GM12878 (cell line): ENCODE data around the gene NRDE2. TPM values are rescaled to one million over a fixed set of nuclear protein-coding genes. Genes with fewer than 3 reads are reported as not detected.

Source experiments
- ATAC-seq: fragments of 200-7000 bp; cut with Tn5 transposase; 3 replicates; pipeline ENCODE4 v1.9.1; 2020; ENCODE audit warnings: mild to moderate bottlenecking, moderate library complexity
- BruUV-seq: library from RNA; stranded (reverse); fragments of 400-500 nt; replicated peaks from 2 replicates; lab custom pipeline; 2021; lab: Mats Ljungman, UMichigan
- CTCF ChIA-PET: fragments of 300-600 bp; sonication (Branson Sonifier 250); formaldehyde crosslinking; extraction: SDS; loops from one replicate; lab custom pipeline; 2021; ENCODE audit warnings: inconsistent platforms; lab: Yijun Ruan, JAX
- POLR2A ChIA-PET: fragments of 350-600 bp; formaldehyde crosslinking; extraction: SDS; loops from one replicate; lab custom pipeline; 2021; ENCODE audit warnings: inconsistent platforms; lab: Charles Lee
- RAD21 ChIA-PET: fragments of 300-600 bp; sonication (Branson Sonifier 250); formaldehyde crosslinking; loops from one replicate; lab custom pipeline; 2023; ENCODE audit warnings: antibody characterized with exemption; ENCODE audit not compliant: unreplicated experiment; lab: Charles Lee
- SMC1A ChIA-PET: fragments of 300-600 bp; sonication (Branson Sonifier 250); formaldehyde crosslinking; loops from one replicate; lab custom pipeline; 2023; ENCODE audit not compliant: unreplicated experiment, uncharacterized antibody; lab: Charles Lee
- DNase-seq: peaks from one replicate; pipeline ENCODE4 v3.0.0-alpha.2; 2011; ENCODE audit warnings: low read depth, low spot score
- FAIRE-seq: peaks from 3 replicates; lab custom pipeline; 2011; peaks lifted over from hg19 to GRCh38; lab: Jason Lieb, UNC
- H2AFZ ChIP-seq: 2 replicates; pipeline ENCODE4 v1.6.0; 2011; ENCODE audit warnings: low read depth, low read length, control low read depth; ENCODE audit not compliant: control insufficient read depth
- H3K27ac ChIP-seq: 2 replicates; pipeline ENCODE4 v1.5.1; 2011; ENCODE audit warnings: control low read depth; ENCODE audit not compliant: control insufficient read depth, insufficient read depth
- H3K27me3 ChIP-seq, 2 experiments: replicated peaks in 1 of 2; 2 replicates each; pipeline versions ENCODE4 v1.6.0 to v1.6.1; 2011; ENCODE audit warnings: low read length in 1 of 2; ENCODE audit not compliant: control insufficient read depth in 2 of 2, insufficient read depth in 2 of 2
- H3K36me3 ChIP-seq, 2 experiments: 2 replicates each; pipeline ENCODE4 v1.5.1; 2011; ENCODE audit warnings: low read length in 1 of 2; ENCODE audit not compliant: control insufficient read depth in 2 of 2, insufficient read depth in 2 of 2
- H3K4me1 ChIP-seq: 2 replicates; pipeline ENCODE4 v1.6.1; 2011; ENCODE audit warnings: mild to moderate bottlenecking, low read length, moderate library complexity, mixed read lengths; ENCODE audit not compliant: control insufficient read depth, insufficient read depth
- H3K4me2 ChIP-seq: 2 replicates; pipeline ENCODE4 v1.6.0; 2011; ENCODE audit warnings: control low read depth; ENCODE audit not compliant: control insufficient read depth, insufficient read depth
- H3K4me3 ChIP-seq: fragments of 200-600 bp; sonication (generic); 2 replicates; pipeline ENCODE4 v1.5.1; 2016
- H3K79me2 ChIP-seq: 2 replicates; pipeline ENCODE4 v1.6.0; 2011; ENCODE audit warnings: low read length; ENCODE audit not compliant: control insufficient read depth, insufficient read depth
- H3K9ac ChIP-seq: 2 replicates; pipeline ENCODE4 v1.8.0; 2011; ENCODE audit warnings: low read length, control low read depth, mixed read lengths; ENCODE audit not compliant: control insufficient read depth, insufficient read depth
- H3K9me3 ChIP-seq: replicated peaks from 3 replicates; pipeline ENCODE4 v1.5.1; 2011; ENCODE audit warnings: mild to moderate bottlenecking, low read length; ENCODE audit not compliant: control insufficient read depth, insufficient read depth
- H4K20me1 ChIP-seq: 2 replicates; pipeline ENCODE4 v1.6.0; 2011; ENCODE audit not compliant: control insufficient read depth, insufficient read depth
- CHD1 ChIP-seq: IDR thresholded peaks from 2 replicates; pipeline ENCODE4 v1.6.1; 2012; ENCODE audit warnings: low read depth, low read length, improper control_type of control experiment
- EP300 ChIP-seq, 2 experiments: fragments of 150-350 bp in 1 of 2; IDR thresholded peaks; 2 replicates each; pipeline ENCODE4 v1.6.1; 2011 to 2012; ENCODE audit warnings: low read depth in 2 of 2, low read length in 2 of 2, borderline replicate concordance in 1 of 2, improper control_type of control experiment in 1 of 2, inconsistent platforms in 1 of 2; ENCODE audit not compliant: control insufficient read depth in 1 of 2
- EZH2 ChIP-seq: IDR thresholded peaks from 2 replicates; pipeline ENCODE4 v1.6.1; 2012; ENCODE audit warnings: low read depth, mild to moderate bottlenecking, control low read depth, inconsistent platforms, low read length, borderline replicate concordance; ENCODE audit not compliant: control insufficient read depth
- NR2C1 ChIP-seq: fragments of 450-650 bp; IDR thresholded peaks from 2 replicates; pipeline ENCODE4 v1.6.1; 2017; ENCODE audit warnings: antibody characterized with exemption, mild to moderate bottlenecking, moderate library complexity
- SRF ChIP-seq, 2 experiments: IDR thresholded peaks; 2 replicates each; pipeline ENCODE4 v1.6.1; 2011; ENCODE audit warnings: low read depth in 2 of 2, low read length in 2 of 2, mild to moderate bottlenecking in 1 of 2, moderate library complexity in 1 of 2
- TBL1XR1 ChIP-seq: IDR thresholded peaks from 2 replicates; pipeline ENCODE4 v1.6.1; 2012; ENCODE audit warnings: low read depth, low read length, improper control_type of control experiment
- TCF7 ChIP-seq: IDR thresholded peaks from 2 replicates; pipeline ENCODE4 v1.6.1; 2014; ENCODE audit warnings: antibody characterized with exemption, borderline replicate concordance
- ZNF24 ChIP-seq: fragments of 450-650 bp; IDR thresholded peaks from 2 replicates; pipeline ENCODE4 v1.6.1; 2017; ENCODE audit warnings: antibody characterized with exemption, mild to moderate bottlenecking
- ZNF687 ChIP-seq: fragments of 450-650 bp; IDR thresholded peaks from 2 replicates; pipeline ENCODE4 v1.6.1; 2017; ENCODE audit warnings: mild to moderate bottlenecking, moderate library complexity
- WGBS: methylation state at CpG from one replicate; pipeline ENCODE4 v1.1.6; 2016; ENCODE audit warnings: low lambda C conversion rate; ENCODE audit not compliant: insufficient replicate concordance, insufficient coverage; ENCODE audit errors: missing lambda C conversion rate; 5-methylcytosine and 5-hydroxymethylcytosine counted together
- in situ Hi-C: fragments of 300-500 bp; cut with MboI; formaldehyde crosslinking; loops from 9 replicates; pipeline ENCODE4 v1.14.3; 2018; ENCODE audit warnings: mixed read lengths
- intact Hi-C: fragments of 100-400 bp; cut with micrococcal nuclease; formaldehyde crosslinking; loops from one replicate; pipeline ENCODE4 v1.14.2; 2022; ENCODE audit not compliant: unreplicated experiment
- polyA plus RNA-seq, 11 experiments: library from polyadenylated mRNA; depleted of rRNA in 4 of 11; unstranded in 6 of 11; stranded (reverse) in 5 of 11; fragments of >200 nt; fragmentation: Nextera tagmentation in 4 of 11; fragmentation: Illumina TruSeq in 1 of 11; extraction: Ambion mirVana in 4 of 11; extraction: Trizol in 1 of 11; gene quantifications; 1 replicate in 1 of 11; 2 replicates in 10 of 11; pipeline versions ENCODE4 v1.2.1 to v1.2.3, GENCODE V29; 2011 to 2016; ENCODE audit warnings: inconsistent platforms in 2 of 11, missing spikeins in 2 of 11, low read depth in 1 of 11
- total RNA-seq, 4 experiments: library from RNA; depleted of rRNA in 3 of 4; stranded (reverse); fragments of >200 nt in 3 of 4; fragmentation: Illumina TruSeq in 1 of 4; extraction: Trizol in 1 of 4; gene quantifications; 2 replicates each; pipeline versions ENCODE4 v1.2.1 to v1.2.3, GENCODE V29; 2013 to 2021
- TF ChIP-seq, protein P1 (sequence below): fragments of 450-650 bp; IDR thresholded peaks from 2 replicates; pipeline ENCODE4 v1.6.1; 2016; ENCODE audit warnings: mild to moderate bottlenecking
- TF ChIP-seq, protein P2 (sequence below): fragments of 450-650 bp; IDR thresholded peaks from 2 replicates; pipeline ENCODE4 v1.6.1; 2017; ENCODE audit warnings: mild to moderate bottlenecking, moderate library complexity
- TF ChIP-seq, protein P3 (sequence below): fragments of 450-650 bp; IDR thresholded peaks from 2 replicates; pipeline ENCODE4 v1.6.1; 2017; ENCODE audit warnings: borderline replicate concordance

Gene NRDE2
- total and polyA plus RNA-seq, 10 of the 15 experiments (the other 5 are each of a cell fraction or from before 2014, with no cell fraction given): 8.3 to 21.0 (median 13.8) TPM

DNA sequence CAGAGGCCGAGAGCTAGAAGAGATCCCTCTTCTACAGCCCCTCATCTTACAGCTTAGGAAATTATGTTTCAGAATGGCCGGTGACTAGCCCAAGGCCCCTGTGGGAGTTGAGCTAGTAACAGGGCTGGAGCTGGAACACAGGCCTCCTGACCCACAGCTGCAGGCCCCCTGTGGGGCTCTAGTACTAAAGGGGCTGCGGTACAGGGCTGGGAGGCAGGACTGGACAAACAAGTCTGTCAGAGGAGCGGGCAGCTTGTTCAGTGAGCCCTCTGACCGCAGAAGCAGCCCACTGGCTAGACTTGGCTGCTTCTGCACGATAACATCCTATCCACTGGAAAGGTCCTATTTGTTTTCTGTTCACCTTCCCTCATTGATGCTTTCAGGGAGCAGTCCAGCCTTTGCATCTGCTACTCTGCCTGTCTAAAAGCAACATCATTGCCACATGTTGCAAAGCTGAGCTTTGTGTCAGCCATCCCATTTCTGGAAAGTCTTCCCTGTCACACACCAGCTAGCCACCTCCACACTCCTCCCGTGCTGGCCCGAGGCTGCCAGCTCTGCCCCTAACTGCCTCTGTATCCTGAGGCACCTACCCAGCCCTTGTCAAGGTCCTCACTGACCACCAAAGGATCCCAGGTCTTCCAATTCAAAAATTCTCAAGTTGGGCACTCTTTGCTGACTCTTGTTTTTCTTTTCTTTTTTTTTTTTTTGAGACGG, 65.1 kb downstream of the NRDE2 start:
- H3K9ac ChIP-seq: no peak overlapping the region
- ChIA-PET SMC1A (interaction anchor here (0.7 kb wide), 1 partner anchor 21 kb away, joined by 3 read pairs; no protein-coding TSS in a partner anchor), RAD21 (no interaction called here), CTCF (no interaction called here), POLR2A (interaction anchor here (0.5 kb wide), 1 partner anchor 83 kb away, joined by 4 read pairs; no protein-coding TSS in a partner anchor)
- no peaks in the 10 kb centered on the region for H3K79me2 ChIP-seq
- in situ Hi-C loops (no loop called here), intact Hi-C loops (no loop called here)
- no peaks in the 10 kb centered on the region for H4K20me1 ChIP-seq
- H3K4me1 ChIP-seq: 0 out of 2 replicates have a peak, but pooled peaks cover 3% of the 10 kb centered on the region
- no peaks in the 10 kb centered on the region for H3K27me3 ChIP-seq
- H3K36me3 ChIP-seq: peaks cover 18 to 35% of the 10 kb centered on the region in 2 experiments
- H3K27ac ChIP-seq: no peak overlapping the region
- BruUV-seq: no TSS peak
- WGBS: 98% methylated on average over 8 of the region's 9 CpGs
- H3K4me3 ChIP-seq: no peak overlapping the region
- no peak overlapping the region for H2AFZ ChIP-seq
- FAIRE-seq (no peak), DNase-seq (no peak), ATAC-seq (no peak)
- no peak overlapping the region for H3K4me2 ChIP-seq
- no peaks in the 10 kb centered on the region for H3K9me3 ChIP-seq
- TF ChIP-seq, protein P1, sequence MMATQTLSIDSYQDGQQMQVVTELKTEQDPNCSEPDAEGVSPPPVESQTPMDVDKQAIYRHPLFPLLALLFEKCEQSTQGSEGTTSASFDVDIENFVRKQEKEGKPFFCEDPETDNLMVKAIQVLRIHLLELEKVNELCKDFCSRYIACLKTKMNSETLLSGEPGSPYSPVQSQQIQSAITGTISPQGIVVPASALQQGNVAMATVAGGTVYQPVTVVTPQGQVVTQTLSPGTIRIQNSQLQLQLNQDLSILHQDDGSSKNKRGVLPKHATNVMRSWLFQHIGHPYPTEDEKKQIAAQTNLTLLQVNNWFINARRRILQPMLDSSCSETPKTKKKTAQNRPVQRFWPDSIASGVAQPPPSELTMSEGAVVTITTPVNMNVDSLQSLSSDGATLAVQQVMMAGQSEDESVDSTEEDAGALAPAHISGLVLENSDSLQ: no peak
- TF ChIP-seq TBL1XR1 (no peak), SRF (IDR thresholded peaks at IDR 0.05; ENCODE audit: low read depth in 2 of 2, low read length in 2 of 2) (no peak), ZNF24 (no peak), EP300 (IDR thresholded peaks at IDR 0.05; ENCODE audit: borderline replicate concordance in 1 of 2, control insufficient read depth in 1 of 2, low read depth in 2 of 2, low read length in 2 of 2) (no peak), ZNF687 (no peak), EZH2 (no peak), NR2C1 (no peak), TCF7 (no peak), CHD1 (no peak)
- TF ChIP-seq, protein P2, sequence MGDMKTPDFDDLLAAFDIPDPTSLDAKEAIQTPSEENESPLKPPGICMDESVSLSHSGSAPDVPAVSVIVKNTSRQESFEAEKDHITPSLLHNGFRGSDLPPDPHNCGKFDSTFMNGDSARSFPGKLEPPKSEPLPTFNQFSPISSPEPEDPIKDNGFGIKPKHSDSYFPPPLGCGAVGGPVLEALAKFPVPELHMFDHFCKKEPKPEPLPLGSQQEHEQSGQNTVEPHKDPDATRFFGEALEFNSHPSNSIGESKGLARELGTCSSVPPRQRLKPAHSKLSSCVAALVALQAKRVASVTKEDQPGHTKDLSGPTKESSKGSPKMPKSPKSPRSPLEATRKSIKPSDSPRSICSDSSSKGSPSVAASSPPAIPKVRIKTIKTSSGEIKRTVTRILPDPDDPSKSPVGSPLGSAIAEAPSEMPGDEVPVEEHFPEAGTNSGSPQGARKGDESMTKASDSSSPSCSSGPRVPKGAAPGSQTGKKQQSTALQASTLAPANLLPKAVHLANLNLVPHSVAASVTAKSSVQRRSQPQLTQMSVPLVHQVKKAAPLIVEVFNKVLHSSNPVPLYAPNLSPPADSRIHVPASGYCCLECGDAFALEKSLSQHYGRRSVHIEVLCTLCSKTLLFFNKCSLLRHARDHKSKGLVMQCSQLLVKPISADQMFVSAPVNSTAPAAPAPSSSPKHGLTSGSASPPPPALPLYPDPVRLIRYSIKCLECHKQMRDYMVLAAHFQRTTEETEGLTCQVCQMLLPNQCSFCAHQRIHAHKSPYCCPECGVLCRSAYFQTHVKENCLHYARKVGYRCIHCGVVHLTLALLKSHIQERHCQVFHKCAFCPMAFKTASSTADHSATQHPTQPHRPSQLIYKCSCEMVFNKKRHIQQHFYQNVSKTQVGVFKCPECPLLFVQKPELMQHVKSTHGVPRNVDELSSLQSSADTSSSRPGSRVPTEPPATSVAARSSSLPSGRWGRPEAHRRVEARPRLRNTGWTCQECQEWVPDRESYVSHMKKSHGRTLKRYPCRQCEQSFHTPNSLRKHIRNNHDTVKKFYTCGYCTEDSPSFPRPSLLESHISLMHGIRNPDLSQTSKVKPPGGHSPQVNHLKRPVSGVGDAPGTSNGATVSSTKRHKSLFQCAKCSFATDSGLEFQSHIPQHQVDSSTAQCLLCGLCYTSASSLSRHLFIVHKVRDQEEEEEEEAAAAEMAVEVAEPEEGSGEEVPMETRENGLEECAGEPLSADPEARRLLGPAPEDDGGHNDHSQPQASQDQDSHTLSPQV: no peak
- TF ChIP-seq, protein P3, sequence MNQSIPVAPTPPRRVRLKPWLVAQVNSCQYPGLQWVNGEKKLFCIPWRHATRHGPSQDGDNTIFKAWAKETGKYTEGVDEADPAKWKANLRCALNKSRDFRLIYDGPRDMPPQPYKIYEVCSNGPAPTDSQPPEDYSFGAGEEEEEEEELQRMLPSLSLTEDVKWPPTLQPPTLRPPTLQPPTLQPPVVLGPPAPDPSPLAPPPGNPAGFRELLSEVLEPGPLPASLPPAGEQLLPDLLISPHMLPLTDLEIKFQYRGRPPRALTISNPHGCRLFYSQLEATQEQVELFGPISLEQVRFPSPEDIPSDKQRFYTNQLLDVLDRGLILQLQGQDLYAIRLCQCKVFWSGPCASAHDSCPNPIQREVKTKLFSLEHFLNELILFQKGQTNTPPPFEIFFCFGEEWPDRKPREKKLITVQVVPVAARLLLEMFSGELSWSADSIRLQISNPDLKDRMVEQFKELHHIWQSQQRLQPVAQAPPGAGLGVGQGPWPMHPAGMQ: no peak
